BLaER1 treated with 17β-estradiol and CSF1 and Interleukin-3, amounts not matched to agents 10 nM and 100 nM (cell line): ENCODE data around the gene ITPRID2.

ENCODE experiments used
- H3K27ac ChIP-seq, 11 experiments: shearing (Covaris generic); formaldehyde crosslinking; 2 replicates each; pipeline ENCODE4 v1.8.1; 2022
- H3K27me3 ChIP-seq, 11 experiments: shearing (Covaris generic); formaldehyde crosslinking; 2 replicates each; pipeline ENCODE4 v1.8.1; 2022
- H3K36me3 ChIP-seq, 11 experiments: shearing (Covaris generic); formaldehyde crosslinking; 2 replicates each; pipeline ENCODE4 v1.8.1; 2022
- H3K4me1 ChIP-seq, 10 experiments: shearing (Covaris generic); formaldehyde crosslinking; 2 replicates each; pipeline ENCODE4 v1.8.1; 2022
- H3K4me2 ChIP-seq, 11 experiments: shearing (Covaris generic); formaldehyde crosslinking; 2 replicates each; pipeline ENCODE4 v1.8.1; 2022
- H3K4me3 ChIP-seq, 10 experiments: shearing (Covaris generic); formaldehyde crosslinking; 2 replicates each; pipeline ENCODE4 v1.8.1; 2022
- H3K9ac ChIP-seq, 11 experiments: shearing (Covaris generic); formaldehyde crosslinking; 2 replicates each; pipeline ENCODE4 v1.8.1; 2022
- H3K9me3 ChIP-seq, 11 experiments: shearing (Covaris generic); formaldehyde crosslinking; replicated peaks in 1 of 11; 2 replicates each; pipeline ENCODE4 v1.8.1; 2022
- H4K20me1 ChIP-seq, 11 experiments: shearing (Covaris generic); formaldehyde crosslinking; 2 replicates each; pipeline ENCODE4 v1.8.1; 2022
- Cebpa-rat ChIP-seq, 11 experiments: shearing (Covaris generic); IDR thresholded peaks; 2 replicates each; pipeline ENCODE4 v1.8.1; 2022

ITPRID2 gene

DNA sequence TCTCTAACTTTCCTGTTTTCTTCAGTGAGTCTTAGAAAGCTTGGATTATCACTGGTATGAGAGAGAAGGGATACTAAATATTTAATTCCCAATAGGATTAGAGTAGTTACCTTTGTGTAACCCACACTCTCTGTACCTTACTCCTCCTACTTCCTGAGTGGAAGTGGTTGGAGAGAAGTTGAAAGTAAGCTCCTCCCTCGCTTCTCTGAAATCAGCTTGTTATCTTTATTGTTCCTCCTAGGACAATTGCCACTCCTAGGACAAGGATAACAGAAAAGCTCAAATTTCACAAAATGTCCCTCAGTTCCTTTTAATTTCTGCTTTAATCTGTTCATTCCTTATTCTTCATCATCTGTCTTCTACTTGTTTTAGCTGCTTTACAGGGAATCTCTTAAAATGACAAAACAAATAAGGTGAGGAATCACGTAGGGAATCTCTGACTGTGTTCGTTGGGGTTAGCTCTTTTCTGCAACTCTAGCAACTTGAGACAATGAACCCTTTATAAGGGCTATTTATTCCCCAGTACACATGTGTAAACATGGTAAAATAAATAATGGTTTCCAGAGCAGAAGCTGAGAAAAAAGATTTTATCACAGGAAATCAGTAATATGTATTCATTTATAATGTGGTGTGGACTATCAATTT lies 8.6 kb downstream of the ITPRID2 start:
- H3K9ac ChIP-seq: no peak overlapping the region
- peaks cover 5 to 58% (median 36%) of the 10 kb centered on the region in 11 experiments; a peak in 16 of 22 replicates for H4K20me1 ChIP-seq
- peak overlapping the region in 10 of 11 experiments; percentile 2 to 57 (median 36); a peak in 16 of 22 replicates for H3K4me2 ChIP-seq
- no peak overlapping the region for H3K4me3 ChIP-seq
- H3K36me3 ChIP-seq: peaks cover 61 to 95% (median 81%) of the 10 kb centered on the region in 11 experiments
- H3K27ac ChIP-seq: no peak overlapping the region
- TF ChIP-seq Cebpa-rat (IDR thresholded peaks at IDR 0.05): no peak
- H3K27me3 ChIP-seq: no peaks in the 10 kb centered on the region
- peaks cover 11 to 50% (median 22%) of the 10 kb centered on the region in 10 experiments for H3K4me1 ChIP-seq
- H3K9me3 ChIP-seq: peaks cover 0 to 8% (median 0%) of the 10 kb centered on the region in 11 experiments; a peak in 2 of 22 replicates

- peaks cover 0 to 8% (median 0%) of the 10 kb centered on the region in 11 experiments; a peak in 2 of 22 replicates for H3K9me3 ChIP-seq
- H3K4me2 ChIP-seq: no peak overlapping the region
- peak overlapping the region in 2 of 11 experiments; percentile 20 to 35; a peak in 2 of 22 replicates for H3K9ac ChIP-seq
- no peak for TF ChIP-seq Cebpa-rat (IDR thresholded peaks at IDR 0.05)
- H4K20me1 ChIP-seq: peaks cover 5 to 61% (median 40%) of the 10 kb centered on the region in 11 experiments; a peak in 16 of 22 replicates
- H3K36me3 ChIP-seq: peaks cover 74 to 98% (median 85%) of the 10 kb centered on the region in 11 experiments
- H3K27me3 ChIP-seq: no peaks in the 10 kb centered on the region
- H3K4me1 ChIP-seq: peaks cover 11 to 28% (median 14%) of the 10 kb centered on the region in 10 experiments
- H3K4me3 ChIP-seq: no peak overlapping the region
- no peak overlapping the region for H3K27ac ChIP-seq
Measured at GRCh38 chr2:181902625-181903024, 11.1 kb downstream of the ITPRID2 start.

GRCh38 chr2:181904022-181904632 lies 12.6 kb downstream of the ITPRID2 start:
- peaks cover 5 to 76% (median 45%) of the 10 kb centered on the region in 11 experiments; a peak in 16 of 22 replicates for H4K20me1 ChIP-seq
- 0 out of 22 replicates have a peak overlapping the region, but pooled peaks of 1 of the 11 experiments have one; percentile 20 for H3K27ac ChIP-seq

DNA sequence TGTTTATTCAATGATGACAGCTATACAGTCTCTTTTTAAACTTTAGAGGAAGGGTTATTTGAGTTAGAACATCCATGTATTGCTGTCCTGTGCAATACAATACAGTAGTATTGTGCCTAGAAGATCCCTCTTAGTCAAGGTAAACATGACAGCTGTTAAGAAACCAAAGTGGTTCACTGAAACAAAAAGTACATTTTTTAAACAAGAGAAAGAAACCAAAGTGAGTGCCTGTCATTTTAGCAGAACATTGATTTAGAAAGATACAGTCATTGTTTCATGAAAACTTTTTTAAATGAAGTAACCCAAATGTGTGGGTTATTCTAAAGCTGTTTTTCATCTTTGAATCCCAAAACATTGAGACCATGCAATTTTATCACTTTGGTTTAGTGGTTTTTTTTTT lies 15.5 kb downstream of the ITPRID2 start:
- H3K4me2 ChIP-seq: no peak overlapping the region
- peaks cover 71 to 98% (median 86%) of the 10 kb centered on the region in 11 experiments for H3K36me3 ChIP-seq
- H3K9ac ChIP-seq: no peak overlapping the region
- no peak overlapping the region for H3K4me3 ChIP-seq
- peaks cover 0 to 21% (median 7%) of the 10 kb centered on the region in 10 experiments; a peak in 11 of 20 replicates for H3K4me1 ChIP-seq
- peaks cover 5 to 88% (median 48%) of the 10 kb centered on the region in 11 experiments; a peak in 17 of 22 replicates for H4K20me1 ChIP-seq
- no peak overlapping the region for H3K27ac ChIP-seq
- H3K27me3 ChIP-seq: no peaks in the 10 kb centered on the region
- no peaks in the 10 kb centered on the region for H3K9me3 ChIP-seq
- TF ChIP-seq Cebpa-rat (IDR thresholded peaks at IDR 0.05): no peak

More at GRCh38 chr2:181904022-181904632, 12.6 kb downstream of the ITPRID2 start:
- H3K4me3 ChIP-seq: no peak overlapping the region
- no peaks in the 10 kb centered on the region for H3K27me3 ChIP-seq
- H3K36me3 ChIP-seq: peaks cover 74 to 98% (median 86%) of the 10 kb centered on the region in 11 experiments
- 0 out of 22 replicates have a peak overlapping the region, but pooled peaks of 1 of the 11 experiments have one; percentile 33 for H3K9ac ChIP-seq
- H3K4me1 ChIP-seq: peaks cover 11 to 26% (median 20%) of the 10 kb centered on the region in 10 experiments
- H3K9me3 ChIP-seq: peaks cover 0 to 8% (median 0%) of the 10 kb centered on the region in 11 experiments; a peak in 2 of 22 replicates
- TF ChIP-seq Cebpa-rat (IDR thresholded peaks at IDR 0.05): no peak
- H3K4me2 ChIP-seq: no peak overlapping the region

DNA sequence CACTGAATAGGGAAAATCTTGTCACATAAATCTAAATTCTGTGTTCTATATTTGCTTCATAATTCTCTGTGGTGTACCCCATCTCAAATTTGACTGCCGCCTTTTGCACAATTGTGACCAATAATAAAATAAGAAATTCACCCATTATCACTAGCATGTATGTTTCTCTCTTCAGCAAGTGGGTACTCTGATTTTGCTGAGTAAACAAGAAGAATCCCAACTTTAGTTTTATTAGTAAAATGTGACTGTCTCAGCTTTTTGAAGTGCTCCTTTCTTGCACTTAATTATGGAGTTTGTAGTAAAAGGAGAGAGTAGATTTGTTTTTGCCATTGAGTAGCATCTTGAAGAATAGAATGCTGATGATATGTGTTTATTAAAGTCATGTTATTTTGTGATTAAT lies 16.1 kb downstream of the ITPRID2 start:
- H3K27ac ChIP-seq: no peak overlapping the region
- H3K4me1 ChIP-seq: peaks cover 0 to 18% (median 7%) of the 10 kb centered on the region in 10 experiments; a peak in 9 of 20 replicates
- H3K4me2 ChIP-seq: peak overlapping the region in 3 of 11 experiments; percentile 3 to 33 (median 12); a peak in 2 of 22 replicates
- TF ChIP-seq Cebpa-rat (IDR thresholded peaks at IDR 0.05): no peak
- peaks cover 5 to 90% (median 49%) of the 10 kb centered on the region in 11 experiments; a peak in 17 of 22 replicates for H4K20me1 ChIP-seq
- no peak overlapping the region for H3K4me3 ChIP-seq
- H3K9ac ChIP-seq: no peak overlapping the region
- peaks cover 68 to 98% (median 86%) of the 10 kb centered on the region in 11 experiments for H3K36me3 ChIP-seq
- no peaks in the 10 kb centered on the region for H3K9me3 ChIP-seq
- H3K27me3 ChIP-seq: no peaks in the 10 kb centered on the region

- Histone ChIP-seq H3K4me2 (peak overlapping the region in 2 of 11 experiments; percentile 10 to 31; a peak in 2 of 22 replicates), H4K20me1 (peaks cover 0 to 78% (median 38%) of the 10 kb centered on the region in 11 experiments; a peak in 17 of 22 replicates), H3K27me3 (no peaks in the 10 kb centered on the region), H3K9ac (no peak overlapping the region), H3K4me3 (no peak overlapping the region), H3K9me3 (no peaks in the 10 kb centered on the region), H3K27ac (no peak overlapping the region), H3K4me1 (peaks cover 0 to 18% (median 7%) of the 10 kb centered on the region in 10 experiments; a peak in 8 of 20 replicates), H3K36me3 (peaks cover 72 to 100% (median 94%) of the 10 kb centered on the region in 11 experiments)
- no peak for TF ChIP-seq Cebpa-rat (IDR thresholded peaks at IDR 0.05)
Measured at GRCh38 chr2:181910028-181910831, 18.7 kb downstream of the ITPRID2 start.

- H3K27me3 ChIP-seq: no peaks in the 10 kb centered on the region
- peaks cover 0 to 62% (median 29%) of the 10 kb centered on the region in 11 experiments; a peak in 14 of 22 replicates for H4K20me1 ChIP-seq
- H3K4me1 ChIP-seq: peaks cover 0 to 18% (median 7%) of the 10 kb centered on the region in 10 experiments; a peak in 8 of 20 replicates
- H3K27ac ChIP-seq: no peak overlapping the region
- H3K4me3 ChIP-seq: no peak overlapping the region
- H3K9me3 ChIP-seq: no peaks in the 10 kb centered on the region
- no peak overlapping the region for H3K9ac ChIP-seq
- no peak for TF ChIP-seq Cebpa-rat (IDR thresholded peaks at IDR 0.05)
- H3K36me3 ChIP-seq: peaks cover 76 to 100% (median 94%) of the 10 kb centered on the region in 11 experiments
- H3K4me2 ChIP-seq: no peak overlapping the region
Measured at GRCh38 chr2:181911830-181912229, 20.3 kb downstream of the ITPRID2 start.

DNA sequence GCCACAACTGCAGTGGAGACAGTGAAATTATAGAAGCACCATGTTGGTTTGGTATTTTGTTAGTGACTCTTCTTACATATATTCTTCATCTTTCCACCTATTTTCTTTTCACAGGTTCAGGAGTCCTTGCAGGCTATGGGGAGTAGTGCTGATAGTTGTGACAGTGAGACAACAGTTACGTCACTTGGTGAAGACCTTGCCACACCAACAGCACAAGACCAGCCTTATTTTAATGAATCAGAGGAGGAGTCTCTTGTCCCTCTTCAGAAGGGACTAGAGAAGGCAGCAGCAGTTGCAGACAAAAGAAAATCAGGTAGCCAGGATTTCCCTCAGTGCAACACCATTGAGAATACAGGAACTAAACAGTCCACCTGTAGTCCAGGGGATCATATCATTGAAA lies 23.6 kb downstream of the ITPRID2 start:
- no peak overlapping the region for H3K27ac ChIP-seq
- no peak overlapping the region for H3K9ac ChIP-seq
- H3K4me2 ChIP-seq: no peak overlapping the region
- peaks cover 0 to 43% (median 14%) of the 10 kb centered on the region in 11 experiments; a peak in 13 of 22 replicates for H4K20me1 ChIP-seq
- no peaks in the 10 kb centered on the region for H3K27me3 ChIP-seq
- peaks cover 0 to 7% (median 0%) of the 10 kb centered on the region in 10 experiments; a peak in 3 of 20 replicates for H3K4me1 ChIP-seq
- H3K4me3 ChIP-seq: no peak overlapping the region
- no peak for TF ChIP-seq Cebpa-rat (IDR thresholded peaks at IDR 0.05)
- H3K36me3 ChIP-seq: peaks cover 90 to 99% (median 95%) of the 10 kb centered on the region in 11 experiments
- H3K9me3 ChIP-seq: no peaks in the 10 kb centered on the region
